ENCODE data around the gene MNT. TPM values are rescaled to one million over a fixed set of nuclear protein-coding genes. Genes with fewer than 3 reads are reported as not detected.

Gene MNT
- total RNA-seq, 1 experiment from 2014 or later, result 32.1 TPM

DNA sequence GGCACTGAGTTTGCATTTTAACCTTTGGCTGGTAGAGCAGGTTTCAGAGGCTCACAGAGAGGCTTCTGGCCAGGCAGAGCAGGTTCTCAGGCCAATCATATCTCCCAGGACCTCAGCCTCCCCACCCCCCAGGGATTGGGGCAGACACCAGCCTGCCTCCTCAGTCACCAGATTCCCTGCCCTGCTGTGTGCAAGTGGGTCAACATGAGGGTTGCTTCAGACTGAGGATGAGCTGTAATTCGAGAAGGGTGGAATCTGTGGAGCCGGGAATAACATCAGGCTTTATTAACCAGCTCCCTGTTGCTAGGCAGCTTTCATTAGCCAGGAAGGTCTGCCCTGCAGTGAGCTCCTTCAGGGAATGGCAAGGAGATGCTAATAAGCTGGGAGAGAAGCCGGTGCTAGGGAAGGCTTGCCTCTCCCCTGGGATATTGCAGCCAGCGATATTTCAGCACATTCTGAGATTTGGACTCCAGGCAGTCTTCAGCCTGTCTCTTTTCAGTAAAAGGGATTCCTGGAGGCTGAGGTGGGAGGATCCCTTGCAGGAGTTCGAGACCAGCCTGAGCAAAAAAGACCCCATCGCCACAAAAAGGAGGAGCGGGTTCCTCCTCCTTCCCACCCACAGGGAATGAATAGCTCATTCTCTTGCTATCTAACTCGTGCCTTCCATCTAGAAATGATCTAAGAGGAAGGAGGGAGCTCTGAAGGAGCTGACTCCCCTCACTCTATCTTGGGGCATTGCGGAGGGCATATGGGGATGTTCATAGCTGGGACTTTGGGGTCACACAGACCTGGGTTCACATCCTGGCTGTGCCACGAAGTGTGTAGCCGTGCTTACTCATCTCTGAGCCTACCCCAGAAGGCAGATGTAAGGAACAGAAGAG, 52.8 kb downstream of the MNT start:
- H3K4me3 ChIP-seq (ENCODE audit: low read depth, low read length, poor library complexity, severe bottlenecking), result no peak overlapping the region
- H3K36me3 ChIP-seq (ENCODE audit: insufficient read depth, low read length, poor library complexity, severe bottlenecking), result peaks cover 3% of the 10 kb centered on the region
- CTCF ChIA-PET, result no interaction called here
- H3K27me3 ChIP-seq (replicated peaks; ENCODE audit: insufficient read depth, low read depth, low read length, poor library complexity), result no peaks in the 10 kb centered on the region
- BruUV-seq (replicated peaks), result no TSS peak
- POLR2A ChIA-PET (ENCODE audit: low non-redundant PET), result interaction anchor here (0.7 kb wide), 1 partner anchor 12 kb away, joined by 3 read pairs; the partner anchor contains the start of gene TSR1
- no peak overlapping the region for H3K27ac ChIP-seq (ENCODE audit: low read depth, low read length, poor library complexity, severe bottlenecking)
- DNase-seq (ENCODE audit: low spot score), result peak; percentile 64
- no peaks in the 10 kb centered on the region for H3K9me3 ChIP-seq (ENCODE audit: low read depth, low read length, poor library complexity, severe bottlenecking)
- TF ChIP-seq, protein P1, sequence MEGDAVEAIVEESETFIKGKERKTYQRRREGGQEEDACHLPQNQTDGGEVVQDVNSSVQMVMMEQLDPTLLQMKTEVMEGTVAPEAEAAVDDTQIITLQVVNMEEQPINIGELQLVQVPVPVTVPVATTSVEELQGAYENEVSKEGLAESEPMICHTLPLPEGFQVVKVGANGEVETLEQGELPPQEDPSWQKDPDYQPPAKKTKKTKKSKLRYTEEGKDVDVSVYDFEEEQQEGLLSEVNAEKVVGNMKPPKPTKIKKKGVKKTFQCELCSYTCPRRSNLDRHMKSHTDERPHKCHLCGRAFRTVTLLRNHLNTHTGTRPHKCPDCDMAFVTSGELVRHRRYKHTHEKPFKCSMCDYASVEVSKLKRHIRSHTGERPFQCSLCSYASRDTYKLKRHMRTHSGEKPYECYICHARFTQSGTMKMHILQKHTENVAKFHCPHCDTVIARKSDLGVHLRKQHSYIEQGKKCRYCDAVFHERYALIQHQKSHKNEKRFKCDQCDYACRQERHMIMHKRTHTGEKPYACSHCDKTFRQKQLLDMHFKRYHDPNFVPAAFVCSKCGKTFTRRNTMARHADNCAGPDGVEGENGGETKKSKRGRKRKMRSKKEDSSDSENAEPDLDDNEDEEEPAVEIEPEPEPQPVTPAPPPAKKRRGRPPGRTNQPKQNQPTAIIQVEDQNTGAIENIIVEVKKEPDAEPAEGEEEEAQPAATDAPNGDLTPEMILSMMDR (conservative IDR thresholded peaks at IDR 0.05; ENCODE audit: low read depth, low read length), result no peak
- no peak for TF ChIP-seq EZH2 (IDR thresholded peaks at IDR 0.05; ENCODE audit: borderline replicate concordance, low read depth, low read length, poor library complexity, severe bottlenecking)
- intact Hi-C loops (cut with micrococcal nuclease; ENCODE audit: unreplicated experiment), result no loop called here
- peaks cover 14% of the 10 kb centered on the region for H3K4me1 ChIP-seq (ENCODE audit: insufficient read depth, low read length, poor library complexity, severe bottlenecking)

DNA sequence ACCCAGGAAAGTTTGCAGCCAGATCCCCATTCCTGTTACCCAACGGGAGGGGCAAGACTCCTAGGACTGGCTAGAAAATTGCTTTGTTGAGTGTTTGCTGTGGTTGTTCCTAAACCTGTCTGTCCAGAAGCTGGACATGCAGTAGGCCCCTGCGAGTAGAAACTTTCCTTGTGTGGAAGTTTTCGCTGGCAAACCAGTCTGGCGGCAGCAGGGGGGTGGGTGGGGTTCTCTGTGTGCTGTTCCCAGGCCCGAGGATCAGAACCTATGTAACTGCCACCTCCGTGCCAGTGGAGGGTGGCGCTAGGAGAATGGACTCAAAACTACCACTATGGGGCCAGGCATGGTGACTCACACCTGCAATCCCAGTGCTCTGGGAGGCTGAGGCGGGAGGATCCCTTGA, 54.4 kb downstream of the MNT start:
- CTCF ChIA-PET, result no interaction called here
- POLR2A ChIA-PET (ENCODE audit: low non-redundant PET), result no interaction called here
- H3K36me3 ChIP-seq (ENCODE audit: insufficient read depth, low read length, poor library complexity, severe bottlenecking), result peaks cover 3% of the 10 kb centered on the region
- no peak overlapping the region for H3K4me3 ChIP-seq (ENCODE audit: low read depth, low read length, poor library complexity, severe bottlenecking)
- no peak overlapping the region for H3K27ac ChIP-seq (ENCODE audit: low read depth, low read length, poor library complexity, severe bottlenecking)
- no peaks in the 10 kb centered on the region for H3K27me3 ChIP-seq (replicated peaks; ENCODE audit: insufficient read depth, low read depth, low read length, poor library complexity)
- no peak for TF ChIP-seq EZH2 (IDR thresholded peaks at IDR 0.05; ENCODE audit: borderline replicate concordance, low read depth, low read length, poor library complexity, severe bottlenecking)
- TF ChIP-seq, protein P1 (conservative IDR thresholded peaks at IDR 0.05; ENCODE audit: low read depth, low read length), result no peak
- no TSS peak for BruUV-seq (replicated peaks)
- no peak for DNase-seq (ENCODE audit: low spot score)
- no peaks in the 10 kb centered on the region for H3K9me3 ChIP-seq (ENCODE audit: low read depth, low read length, poor library complexity, severe bottlenecking)
- peaks cover 14% of the 10 kb centered on the region for H3K4me1 ChIP-seq (ENCODE audit: insufficient read depth, low read length, poor library complexity, severe bottlenecking)
- intact Hi-C loops (cut with micrococcal nuclease; ENCODE audit: unreplicated experiment), result no loop called here

DNA sequence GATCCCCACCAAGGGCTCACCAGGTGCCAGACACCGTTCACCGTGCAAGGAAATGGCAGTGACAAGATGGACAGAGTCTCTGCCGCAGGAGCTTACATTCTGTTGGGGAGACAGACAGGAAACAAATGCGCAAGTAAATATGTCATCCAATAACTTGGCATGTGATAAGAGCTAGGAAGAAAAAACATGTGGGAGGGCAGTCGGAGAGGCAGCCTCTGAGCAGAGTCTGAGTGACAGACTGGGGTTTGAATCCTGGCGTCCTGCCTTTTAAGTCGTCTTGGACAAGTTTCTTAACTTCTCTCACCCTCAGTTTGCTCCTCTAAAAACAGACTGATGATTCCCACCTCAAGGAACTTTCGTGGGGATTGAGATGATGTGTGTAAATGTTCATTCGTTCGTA, 56.3 kb downstream of the MNT start:
- Histone ChIP-seq H3K9me3 (ENCODE audit: low read depth, low read length, poor library complexity, severe bottlenecking) (no peaks in the 10 kb centered on the region), H3K27me3 (replicated peaks; ENCODE audit: insufficient read depth, low read depth, low read length, poor library complexity) (no peaks in the 10 kb centered on the region), H3K4me3 (ENCODE audit: low read depth, low read length, poor library complexity, severe bottlenecking) (no peak overlapping the region), H3K4me1 (ENCODE audit: insufficient read depth, low read length, poor library complexity, severe bottlenecking) (peaks cover 14% of the 10 kb centered on the region), H3K27ac (ENCODE audit: low read depth, low read length, poor library complexity, severe bottlenecking) (no peak overlapping the region), H3K36me3 (ENCODE audit: insufficient read depth, low read length, poor library complexity, severe bottlenecking) (peaks cover 3% of the 10 kb centered on the region)
- TF ChIP-seq EZH2 (IDR thresholded peaks at IDR 0.05; ENCODE audit: borderline replicate concordance, low read depth, low read length, poor library complexity, severe bottlenecking), result no peak
- TF ChIP-seq, protein P1 (conservative IDR thresholded peaks at IDR 0.05; ENCODE audit: low read depth, low read length), result no peak
- intact Hi-C loops (cut with micrococcal nuclease; ENCODE audit: unreplicated experiment), result no loop called here
- BruUV-seq (replicated peaks), result no TSS peak
- ChIA-PET CTCF (no interaction called here), POLR2A (ENCODE audit: low non-redundant PET) (no interaction called here)
- no peak for DNase-seq (ENCODE audit: low spot score)

All from A673 (cell line).